SK-N-SH treated with all-trans-retinoic acid at 6 μM for 48 hours (cell line): ENCODE data around the gene PDILT.

Experiments
- ATAC-seq: fragments of 200-7000 bp; cut with Tn5 transposase; 3 replicates; pipeline ENCODE4 v1.9.1; 2020; ENCODE audit warnings: mild to moderate bottlenecking, moderate library complexity
- ARNTL ChIP-seq: fragments of 450-650 bp; formaldehyde crosslinking; IDR thresholded peaks from 2 replicates; pipeline ENCODE4 v1.5.0; 2020; ENCODE audit warnings: low read depth, mild to moderate bottlenecking, moderate library complexity, borderline replicate concordance
- BACH2 ChIP-seq: fragments of 250-450 bp; sonication (Bioruptor Pico); IDR thresholded peaks from 2 replicates; pipeline ENCODE4 v1.9.0; 2021; ENCODE audit warnings: mild to moderate bottlenecking, borderline replicate concordance
- CSDC2 ChIP-seq: fragments of 250-450 bp; sonication (Bioruptor Pico); IDR thresholded peaks from 2 replicates; pipeline ENCODE4 v1.5.0; 2020; ENCODE audit warnings: mild to moderate bottlenecking, moderate library complexity
- ESRRG ChIP-seq: fragments of 250-450 bp; sonication (Bioruptor Pico); IDR thresholded peaks from 2 replicates; pipeline ENCODE4 v1.6.1; 2021; ENCODE audit warnings: mild to moderate bottlenecking
- GLIS3 ChIP-seq: fragments of 250-450 bp; sonication (Bioruptor Pico); IDR thresholded peaks from 2 replicates; pipeline ENCODE4 v1.5.0; 2020; ENCODE audit warnings: mild to moderate bottlenecking, moderate library complexity
- ISL1 ChIP-seq: fragments of 250-450 bp; sonication (Bioruptor Pico); IDR thresholded peaks from 2 replicates; pipeline ENCODE4 v2.1.2; 2022; ENCODE audit warnings: mild to moderate bottlenecking, moderate library complexity
- OSR1 ChIP-seq: fragments of 250-450 bp; sonication (Bioruptor Pico); IDR thresholded peaks from 2 replicates; pipeline ENCODE4 v1.8.0; 2022; ENCODE audit warnings: moderate library complexity, mild to moderate bottlenecking, inconsistent platforms
- PPARA ChIP-seq: fragments of 250-450 bp; sonication (Bioruptor Pico); IDR thresholded peaks from 2 replicates; pipeline ENCODE4 v1.5.0; 2020; ENCODE audit warnings: mild to moderate bottlenecking, borderline replicate concordance
- RARB ChIP-seq: fragments of 250-450 bp; sonication (Bioruptor Pico); IDR thresholded peaks from 2 replicates; pipeline ENCODE4 v1.8.0; 2021; ENCODE audit warnings: mild to moderate bottlenecking, moderate library complexity
- SNAI2 ChIP-seq: fragments of 250-450 bp; sonication (Bioruptor Pico); IDR thresholded peaks from 2 replicates; pipeline ENCODE4 v1.5.0; 2020; ENCODE audit warnings: mild to moderate bottlenecking, moderate library complexity
- TCF4 ChIP-seq: fragments of 250-450 bp; sonication (Bioruptor Pico); IDR thresholded peaks from 2 replicates; pipeline ENCODE4 v1.8.0; 2021; ENCODE audit warnings: mild to moderate bottlenecking, moderate library complexity, borderline replicate concordance
- TOX ChIP-seq: fragments of 250-450 bp; sonication (Bioruptor Pico); IDR thresholded peaks from 2 replicates; pipeline ENCODE4 v1.8.0; 2021; ENCODE audit warnings: mild to moderate bottlenecking, moderate library complexity, borderline replicate concordance
- ZC3H10 ChIP-seq: fragments of 250-450 bp; sonication (Bioruptor Pico); IDR thresholded peaks from 2 replicates; pipeline ENCODE4 v1.5.1; 2021; ENCODE audit warnings: mild to moderate bottlenecking, moderate library complexity
- ZFP3 ChIP-seq: fragments of 250-450 bp; sonication (Bioruptor Pico); IDR thresholded peaks from 2 replicates; pipeline ENCODE4 v1.5.0; 2020; ENCODE audit warnings: mild to moderate bottlenecking, moderate library complexity
- ZFP30 ChIP-seq: fragments of 450-650 bp; formaldehyde crosslinking; IDR thresholded peaks from 2 replicates; pipeline ENCODE4 v1.5.0; 2022; ENCODE audit warnings: mild to moderate bottlenecking, moderate library complexity
- ZNF565 ChIP-seq: fragments of 450-650 bp; formaldehyde crosslinking; conservative IDR thresholded peaks from 2 replicates; pipeline ENCODE4 v1.5.0; 2020; ENCODE audit warnings: low read depth, mild to moderate bottlenecking, moderate library complexity
- ZNF70 ChIP-seq: fragments of 450-650 bp; formaldehyde crosslinking; IDR thresholded peaks from 2 replicates; pipeline ENCODE4 v1.5.0; 2020; ENCODE audit warnings: mild to moderate bottlenecking, moderate library complexity
- ZNF8 ChIP-seq: fragments of 450-650 bp; formaldehyde crosslinking; IDR thresholded peaks from 2 replicates; pipeline ENCODE4 v1.5.0; 2020; ENCODE audit warnings: mild to moderate bottlenecking, moderate library complexity
- TF ChIP-seq, protein P1 (sequence below): fragments of 250-450 bp; sonication (Bioruptor Pico); IDR thresholded peaks from 2 replicates; pipeline ENCODE4 v1.5.1; 2020; ENCODE audit warnings: low read depth, mild to moderate bottlenecking, moderate library complexity
- TF ChIP-seq, protein P2 (sequence below): fragments of 250-450 bp; sonication (Bioruptor Pico); IDR thresholded peaks from 2 replicates; pipeline ENCODE4 v1.8.0; 2020; ENCODE audit warnings: mild to moderate bottlenecking, moderate library complexity, borderline replicate concordance
- TF ChIP-seq, protein P3 (sequence below): fragments of 250-450 bp; sonication (Bioruptor Pico); IDR thresholded peaks from 2 replicates; pipeline ENCODE4 v1.5.0; 2020; ENCODE audit warnings: mild to moderate bottlenecking, moderate library complexity
- TF ChIP-seq, protein P4 (sequence below): fragments of 250-450 bp; sonication (Bioruptor Pico); IDR thresholded peaks from 2 replicates; pipeline ENCODE4 v1.8.0; 2021; ENCODE audit warnings: low read depth, mild to moderate bottlenecking, moderate library complexity, borderline replicate concordance

PDILT gene

DNA sequence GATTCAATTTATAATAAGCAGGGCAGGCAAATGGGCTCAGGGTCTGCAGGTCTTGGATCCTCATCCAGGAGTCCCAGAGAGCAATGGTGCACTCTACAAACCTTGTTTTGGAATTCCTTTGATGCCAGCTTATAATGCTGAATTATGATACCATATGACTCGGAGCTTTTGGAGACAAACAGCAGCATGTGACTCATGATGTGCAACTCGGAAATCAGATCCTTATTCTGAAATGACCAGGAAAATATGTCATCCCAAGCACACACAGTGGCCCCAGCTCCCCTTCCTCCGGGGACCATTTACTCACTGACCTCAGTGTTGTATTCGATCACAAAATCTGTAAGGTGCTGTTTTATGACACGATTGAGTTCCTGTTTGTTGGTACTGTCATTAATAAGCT is 31.8 kb downstream of the PDILT start:
- no peak for TF ChIP-seq GLIS3 (CRISPR knock-in tag)
- no peak for TF ChIP-seq BACH2
- TF ChIP-seq ZNF565 (CRISPR knock-in tag), result no peak
- TF ChIP-seq TOX (CRISPR knock-in tag), result no peak
- TF ChIP-seq, protein P1, sequence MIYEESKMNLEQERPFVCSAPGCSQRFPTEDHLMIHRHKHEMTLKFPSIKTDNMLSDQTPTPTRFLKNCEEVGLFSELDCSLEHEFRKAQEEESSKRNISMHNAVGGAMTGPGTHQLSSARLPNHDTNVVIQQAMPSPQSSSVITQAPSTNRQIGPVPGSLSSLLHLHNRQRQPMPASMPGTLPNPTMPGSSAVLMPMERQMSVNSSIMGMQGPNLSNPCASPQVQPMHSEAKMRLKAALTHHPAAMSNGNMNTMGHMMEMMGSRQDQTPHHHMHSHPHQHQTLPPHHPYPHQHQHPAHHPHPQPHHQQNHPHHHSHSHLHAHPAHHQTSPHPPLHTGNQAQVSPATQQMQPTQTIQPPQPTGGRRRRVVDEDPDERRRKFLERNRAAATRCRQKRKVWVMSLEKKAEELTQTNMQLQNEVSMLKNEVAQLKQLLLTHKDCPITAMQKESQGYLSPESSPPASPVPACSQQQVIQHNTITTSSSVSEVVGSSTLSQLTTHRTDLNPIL (CRISPR knock-in tag), result no peak
- TF ChIP-seq ESRRG, result no peak
- TF ChIP-seq, protein P2, sequence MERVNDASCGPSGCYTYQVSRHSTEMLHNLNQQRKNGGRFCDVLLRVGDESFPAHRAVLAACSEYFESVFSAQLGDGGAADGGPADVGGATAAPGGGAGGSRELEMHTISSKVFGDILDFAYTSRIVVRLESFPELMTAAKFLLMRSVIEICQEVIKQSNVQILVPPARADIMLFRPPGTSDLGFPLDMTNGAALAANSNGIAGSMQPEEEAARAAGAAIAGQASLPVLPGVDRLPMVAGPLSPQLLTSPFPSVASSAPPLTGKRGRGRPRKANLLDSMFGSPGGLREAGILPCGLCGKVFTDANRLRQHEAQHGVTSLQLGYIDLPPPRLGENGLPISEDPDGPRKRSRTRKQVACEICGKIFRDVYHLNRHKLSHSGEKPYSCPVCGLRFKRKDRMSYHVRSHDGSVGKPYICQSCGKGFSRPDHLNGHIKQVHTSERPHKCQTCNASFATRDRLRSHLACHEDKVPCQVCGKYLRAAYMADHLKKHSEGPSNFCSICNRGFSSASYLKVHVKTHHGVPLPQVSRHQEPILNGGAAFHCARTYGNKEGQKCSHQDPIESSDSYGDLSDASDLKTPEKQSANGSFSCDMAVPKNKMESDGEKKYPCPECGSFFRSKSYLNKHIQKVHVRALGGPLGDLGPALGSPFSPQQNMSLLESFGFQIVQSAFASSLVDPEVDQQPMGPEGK (CRISPR knock-in tag), result no peak
- TF ChIP-seq PPARA (CRISPR knock-in tag), result no peak
- no peak for TF ChIP-seq ZFP3
- TF ChIP-seq CSDC2 (CRISPR knock-in tag), result no peak
- no peak for ATAC-seq

DNA sequence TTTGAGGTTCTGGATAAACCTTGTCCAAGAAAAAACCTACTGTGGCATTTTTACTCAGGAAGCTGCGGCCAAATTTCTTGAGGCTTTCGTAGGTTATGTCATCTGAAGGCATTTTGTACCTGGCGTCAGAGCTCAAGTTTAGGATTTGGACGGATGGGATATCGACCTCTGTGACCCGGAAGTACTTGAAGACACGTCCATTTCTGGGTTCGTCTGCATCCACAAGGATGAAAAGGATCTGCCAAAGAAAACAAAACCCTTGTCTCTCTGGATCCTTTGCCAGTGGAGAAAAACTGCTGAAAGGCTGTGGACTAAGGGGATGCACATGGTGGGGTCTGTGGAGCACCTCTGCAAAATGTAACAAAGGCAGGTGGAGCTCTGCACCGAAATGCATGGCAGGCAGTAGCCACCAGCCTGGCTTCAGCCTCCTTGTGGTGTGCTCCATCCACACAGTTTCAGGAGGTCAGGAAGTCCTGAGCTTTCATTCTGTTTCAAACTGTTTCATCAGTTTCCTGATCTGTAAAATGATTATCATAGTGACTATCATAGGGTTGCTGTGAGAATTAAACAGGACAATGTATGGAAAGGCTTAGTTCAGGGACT is 35.0 kb downstream of the PDILT start:
- no peak for ATAC-seq
- TF ChIP-seq ZFP30 (CRISPR knock-in tag) (no peak), TOX (CRISPR knock-in tag) (no peak), ZNF70 (no peak), SNAI2 (CRISPR knock-in tag) (no peak), ZC3H10 (CRISPR knock-in tag) (no peak), ZFP3 (no peak), PPARA (CRISPR knock-in tag) (no peak), ZNF8 (CRISPR knock-in tag) (no peak), BACH2 (no peak), CSDC2 (CRISPR knock-in tag) (no peak), ARNTL (no peak), TCF4 (no peak), RARB (no peak), ESRRG (no peak), OSR1 (CRISPR knock-in tag) (no peak)
- TF ChIP-seq, protein P1 (CRISPR knock-in tag), result no peak
- TF ChIP-seq, protein P3, sequence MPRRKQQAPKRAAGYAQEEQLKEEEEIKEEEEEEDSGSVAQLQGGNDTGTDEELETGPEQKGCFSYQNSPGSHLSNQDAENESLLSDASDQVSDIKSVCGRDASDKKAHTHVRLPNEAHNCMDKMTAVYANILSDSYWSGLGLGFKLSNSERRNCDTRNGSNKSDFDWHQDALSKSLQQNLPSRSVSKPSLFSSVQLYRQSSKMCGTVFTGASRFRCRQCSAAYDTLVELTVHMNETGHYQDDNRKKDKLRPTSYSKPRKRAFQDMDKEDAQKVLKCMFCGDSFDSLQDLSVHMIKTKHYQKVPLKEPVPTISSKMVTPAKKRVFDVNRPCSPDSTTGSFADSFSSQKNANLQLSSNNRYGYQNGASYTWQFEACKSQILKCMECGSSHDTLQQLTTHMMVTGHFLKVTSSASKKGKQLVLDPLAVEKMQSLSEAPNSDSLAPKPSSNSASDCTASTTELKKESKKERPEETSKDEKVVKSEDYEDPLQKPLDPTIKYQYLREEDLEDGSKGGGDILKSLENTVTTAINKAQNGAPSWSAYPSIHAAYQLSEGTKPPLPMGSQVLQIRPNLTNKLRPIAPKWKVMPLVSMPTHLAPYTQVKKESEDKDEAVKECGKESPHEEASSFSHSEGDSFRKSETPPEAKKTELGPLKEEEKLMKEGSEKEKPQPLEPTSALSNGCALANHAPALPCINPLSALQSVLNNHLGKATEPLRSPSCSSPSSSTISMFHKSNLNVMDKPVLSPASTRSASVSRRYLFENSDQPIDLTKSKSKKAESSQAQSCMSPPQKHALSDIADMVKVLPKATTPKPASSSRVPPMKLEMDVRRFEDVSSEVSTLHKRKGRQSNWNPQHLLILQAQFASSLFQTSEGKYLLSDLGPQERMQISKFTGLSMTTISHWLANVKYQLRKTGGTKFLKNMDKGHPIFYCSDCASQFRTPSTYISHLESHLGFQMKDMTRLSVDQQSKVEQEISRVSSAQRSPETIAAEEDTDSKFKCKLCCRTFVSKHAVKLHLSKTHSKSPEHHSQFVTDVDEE (CRISPR knock-in tag), result no peak
- TF ChIP-seq, protein P4, sequence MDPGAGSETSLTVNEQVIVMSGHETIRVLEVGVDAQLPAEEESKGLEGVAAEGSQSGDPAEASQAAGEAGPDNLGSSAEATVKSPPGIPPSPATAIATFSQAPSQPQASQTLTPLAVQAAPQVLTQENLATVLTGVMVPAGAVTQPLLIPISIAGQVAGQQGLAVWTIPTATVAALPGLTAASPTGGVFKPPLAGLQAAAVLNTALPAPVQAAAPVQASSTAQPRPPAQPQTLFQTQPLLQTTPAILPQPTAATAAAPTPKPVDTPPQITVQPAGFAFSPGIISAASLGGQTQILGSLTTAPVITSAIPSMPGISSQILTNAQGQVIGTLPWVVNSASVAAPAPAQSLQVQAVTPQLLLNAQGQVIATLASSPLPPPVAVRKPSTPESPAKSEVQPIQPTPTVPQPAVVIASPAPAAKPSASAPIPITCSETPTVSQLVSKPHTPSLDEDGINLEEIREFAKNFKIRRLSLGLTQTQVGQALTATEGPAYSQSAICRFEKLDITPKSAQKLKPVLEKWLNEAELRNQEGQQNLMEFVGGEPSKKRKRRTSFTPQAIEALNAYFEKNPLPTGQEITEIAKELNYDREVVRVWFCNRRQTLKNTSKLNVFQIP (CRISPR knock-in tag), result no peak
- TF ChIP-seq, all 23 proteins: peak for 0

DNA sequence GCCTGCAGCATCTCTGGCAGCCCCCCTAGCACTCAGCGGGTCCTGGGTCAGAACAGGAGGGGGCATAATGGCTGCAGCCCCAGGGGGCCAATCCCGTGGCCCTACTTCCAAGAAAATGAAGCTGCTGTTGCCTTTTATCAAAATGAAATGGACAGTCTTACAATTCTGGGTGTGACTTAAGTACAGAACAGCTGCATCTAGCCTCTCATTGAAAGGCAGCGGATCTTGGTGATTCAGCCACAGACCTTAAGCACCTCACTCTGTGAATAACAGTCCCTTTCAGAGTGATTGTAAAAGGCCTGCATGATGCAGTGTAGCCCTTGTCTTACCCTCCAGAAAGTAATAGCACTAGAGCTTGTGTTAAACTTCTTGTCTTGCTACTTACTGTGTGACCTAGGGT is 40.5 kb downstream of the PDILT start:
- no peak for TF ChIP-seq ZFP3
- no peak for ATAC-seq

- no peak for ATAC-seq
- no peak for TF ChIP-seq ISL1
- TF ChIP-seq ARNTL, result no peak
- TF ChIP-seq, protein P4 (CRISPR knock-in tag), result no peak
- no peak for TF ChIP-seq TOX (CRISPR knock-in tag)
- no peak for TF ChIP-seq OSR1 (CRISPR knock-in tag)
- no peak for TF ChIP-seq ZNF8 (CRISPR knock-in tag)
- no peak for TF ChIP-seq ESRRG
- TF ChIP-seq ZFP3, result no peak
- no peak for TF ChIP-seq CSDC2 (CRISPR knock-in tag)
- TF ChIP-seq, protein P1 (CRISPR knock-in tag), result no peak
- TF ChIP-seq, all 23 proteins: peak for 0
Observed at GRCh38 chr16:20363191-20363590, 41.3 kb downstream of the PDILT start.
